BLaER1 treated with 17β-estradiol and CSF1 and Interleukin-3, amounts not matched to agents 10 nM and 100 nM (cell line): ENCODE data around the gene DUSP9.

Experiments used
- H3K27ac ChIP-seq, 11 experiments: shearing (Covaris generic); formaldehyde crosslinking; 2 replicates each; pipeline ENCODE4 v1.8.1; 2022
- H3K27me3 ChIP-seq, 11 experiments: shearing (Covaris generic); formaldehyde crosslinking; 2 replicates each; pipeline ENCODE4 v1.8.1; 2022
- H3K36me3 ChIP-seq, 11 experiments: shearing (Covaris generic); formaldehyde crosslinking; 2 replicates each; pipeline ENCODE4 v1.8.1; 2022
- H3K4me1 ChIP-seq, 10 experiments: shearing (Covaris generic); formaldehyde crosslinking; 2 replicates each; pipeline ENCODE4 v1.8.1; 2022
- H3K4me2 ChIP-seq, 11 experiments: shearing (Covaris generic); formaldehyde crosslinking; 2 replicates each; pipeline ENCODE4 v1.8.1; 2022
- H3K4me3 ChIP-seq, 10 experiments: shearing (Covaris generic); formaldehyde crosslinking; 2 replicates each; pipeline ENCODE4 v1.8.1; 2022
- H3K9ac ChIP-seq, 11 experiments: shearing (Covaris generic); formaldehyde crosslinking; 2 replicates each; pipeline ENCODE4 v1.8.1; 2022
- H3K9me3 ChIP-seq, 11 experiments: shearing (Covaris generic); formaldehyde crosslinking; replicated peaks in 1 of 11; 2 replicates each; pipeline ENCODE4 v1.8.1; 2022
- H4K20me1 ChIP-seq, 11 experiments: shearing (Covaris generic); formaldehyde crosslinking; 2 replicates each; pipeline ENCODE4 v1.8.1; 2022
- Cebpa-rat ChIP-seq, 11 experiments: shearing (Covaris generic); IDR thresholded peaks; 2 replicates each; pipeline ENCODE4 v1.8.1; 2022

The DUSP9 gene

DNA sequence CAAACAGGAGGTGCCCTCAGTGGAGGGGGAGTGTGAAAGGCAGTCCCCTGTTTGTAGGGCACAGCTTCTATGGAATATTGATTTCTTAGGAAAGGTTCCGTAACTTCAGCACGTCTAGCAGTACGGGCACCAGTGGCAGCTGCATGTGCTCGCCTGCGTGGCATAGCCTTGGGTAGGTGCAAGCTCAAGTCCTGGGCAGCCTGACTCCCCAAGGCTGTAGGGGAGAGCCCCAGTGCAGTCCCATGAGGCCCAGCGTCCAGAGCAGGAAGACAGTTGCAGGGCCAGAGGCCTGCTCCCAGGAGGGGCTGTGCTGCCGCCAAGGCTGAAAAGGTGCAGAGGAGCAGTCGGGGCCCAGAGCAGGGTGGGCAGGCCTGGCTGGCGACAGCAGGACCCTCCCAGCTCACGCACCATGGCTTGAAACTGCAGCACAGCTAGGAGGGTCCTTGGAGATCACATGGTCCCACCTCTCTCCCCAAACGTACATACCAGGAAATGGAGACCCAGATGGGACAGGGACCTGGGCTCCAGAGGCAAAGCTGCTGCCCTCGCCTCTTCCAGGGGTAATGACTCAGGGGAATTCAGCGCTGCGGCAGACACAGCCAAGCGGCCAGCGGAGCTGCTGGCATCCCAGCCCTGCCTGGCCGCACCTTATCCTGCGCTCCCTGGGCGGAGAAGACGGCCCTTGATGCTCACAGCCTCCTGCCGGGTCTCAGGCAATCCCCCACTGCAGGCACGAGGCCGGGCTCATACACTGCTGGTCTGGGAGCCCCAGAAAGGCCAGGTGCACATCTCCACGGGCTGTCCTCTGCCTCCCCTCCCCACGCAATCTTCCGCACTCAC, 6.0 kb upstream of the DUSP9 start:
- peak overlapping the region in 8 of 11 experiments; percentile 2 to 61 (median 48); a peak in 15 of 22 replicates for H3K27ac ChIP-seq
- peaks cover 33 to 100% (median 68%) of the 10 kb centered on the region in 11 experiments for H3K27me3 ChIP-seq
- peaks cover 0 to 40% (median 9%) of the 10 kb centered on the region in 11 experiments; a peak in 11 of 22 replicates for H4K20me1 ChIP-seq
- peaks cover 0 to 20% (median 13%) of the 10 kb centered on the region in 11 experiments; a peak in 12 of 22 replicates for H3K9me3 ChIP-seq
- H3K9ac ChIP-seq, result peak overlapping the region in 8 of 11 experiments; percentile 17 to 55 (median 36); a peak in 11 of 22 replicates
- peak overlapping the region; percentile 59 to 87 (median 73) for H3K4me2 ChIP-seq
- H3K36me3 ChIP-seq, result no peaks in the 10 kb centered on the region
- peaks cover 24 to 79% (median 73%) of the 10 kb centered on the region in 10 experiments; a peak in 19 of 20 replicates for H3K4me1 ChIP-seq
- no peak overlapping the region for H3K4me3 ChIP-seq
- TF ChIP-seq Cebpa-rat (IDR thresholded peaks at IDR 0.05), result no peak

DNA sequence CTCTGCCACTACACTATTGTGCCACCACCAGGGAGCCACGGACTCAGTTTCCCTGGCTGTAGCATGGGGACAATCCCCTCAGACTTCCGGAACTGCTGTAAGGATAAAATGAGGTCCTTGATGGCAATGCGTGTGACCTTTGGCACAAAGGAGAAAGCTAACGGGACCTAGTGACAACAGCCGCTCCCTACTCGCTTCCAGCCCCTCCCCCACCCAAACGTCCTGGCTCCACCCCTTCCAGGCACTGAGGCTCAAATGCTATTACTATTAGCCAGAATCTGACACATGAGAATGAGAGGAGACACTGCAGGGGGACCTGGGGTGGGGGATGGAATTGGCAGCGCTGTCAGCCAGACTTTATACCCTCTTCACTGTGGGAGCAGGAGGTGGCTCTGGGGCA, 5.4 kb upstream of the DUSP9 start:
- H3K4me2 ChIP-seq, result peak overlapping the region; percentile 59 to 87 (median 73)
- H3K4me3 ChIP-seq, result 0 out of 20 replicates have a peak overlapping the region, but pooled peaks of 2 of the 10 experiments have one; percentile 34 to 45
- H3K27ac ChIP-seq, result 0 out of 22 replicates have a peak overlapping the region, but pooled peaks of 1 of the 11 experiments have one; percentile 61

DNA sequence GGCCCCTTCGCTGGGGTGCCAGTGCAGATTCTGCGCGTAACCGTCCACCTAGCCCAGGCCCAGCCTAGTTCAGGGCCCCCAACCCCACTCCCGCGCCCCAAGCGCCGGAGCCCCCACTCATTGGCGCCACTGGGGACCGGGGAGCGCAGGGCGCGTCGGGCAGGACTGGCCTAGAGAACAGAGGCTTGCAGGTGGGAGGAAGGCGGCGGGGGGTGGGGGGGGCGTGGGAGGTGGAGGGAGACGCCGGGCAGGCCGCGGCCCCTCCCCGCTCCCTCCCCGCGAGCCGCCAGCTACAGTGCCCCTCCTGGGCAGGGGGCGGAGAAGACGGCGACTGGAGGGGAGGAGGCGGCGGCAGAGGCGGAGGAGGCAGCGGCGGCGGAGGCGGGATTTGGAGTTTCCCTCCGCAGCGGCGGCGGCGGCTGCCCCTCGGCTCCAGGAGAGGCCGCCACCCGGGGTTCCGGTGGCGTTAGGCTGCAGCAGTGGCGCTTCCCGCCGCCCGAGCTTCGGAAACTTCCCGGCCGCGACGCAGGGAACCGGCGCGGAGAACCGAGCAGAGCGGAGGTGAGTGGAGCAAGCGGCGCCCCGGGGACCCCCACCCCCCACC, 4.8 kb upstream of the DUSP9 start:
- Histone ChIP-seq H3K4me1 (peaks cover 24 to 68% (median 62%) of the 10 kb centered on the region in 10 experiments; a peak in 19 of 20 replicates), H3K9ac (no peak overlapping the region), H3K4me3 (peak overlapping the region in 7 of 10 experiments; percentile 29 to 48 (median 35); a peak in 8 of 20 replicates), H3K27me3 (peaks cover 45 to 100% (median 69%) of the 10 kb centered on the region in 11 experiments), H3K9me3 (peaks cover 0 to 25% (median 13%) of the 10 kb centered on the region in 11 experiments; a peak in 12 of 22 replicates), H3K27ac (no peak overlapping the region), H3K4me2 (peak overlapping the region; percentile 59 to 87 (median 73)), H4K20me1 (peaks cover 0 to 34% (median 4%) of the 10 kb centered on the region in 11 experiments; a peak in 10 of 22 replicates), H3K36me3 (no peaks in the 10 kb centered on the region)
- TF ChIP-seq Cebpa-rat (IDR thresholded peaks at IDR 0.05), result no peak

More for the DNA sequence above, 5.4 kb upstream of the DUSP9 start:
- H3K9me3 ChIP-seq, result peaks cover 0 to 23% (median 13%) of the 10 kb centered on the region in 11 experiments; a peak in 12 of 22 replicates
- H3K27me3 ChIP-seq, result peaks cover 40 to 100% (median 68%) of the 10 kb centered on the region in 11 experiments
- no peaks in the 10 kb centered on the region for H3K36me3 ChIP-seq
- H3K9ac ChIP-seq, result peak overlapping the region in 1 of 11 experiments; percentile 43; a peak in 1 of 22 replicates
- peaks cover 0 to 38% (median 5%) of the 10 kb centered on the region in 11 experiments; a peak in 11 of 22 replicates for H4K20me1 ChIP-seq
- TF ChIP-seq Cebpa-rat (IDR thresholded peaks at IDR 0.05), result no peak
- peaks cover 24 to 73% (median 67%) of the 10 kb centered on the region in 10 experiments; a peak in 19 of 20 replicates for H3K4me1 ChIP-seq

DNA sequence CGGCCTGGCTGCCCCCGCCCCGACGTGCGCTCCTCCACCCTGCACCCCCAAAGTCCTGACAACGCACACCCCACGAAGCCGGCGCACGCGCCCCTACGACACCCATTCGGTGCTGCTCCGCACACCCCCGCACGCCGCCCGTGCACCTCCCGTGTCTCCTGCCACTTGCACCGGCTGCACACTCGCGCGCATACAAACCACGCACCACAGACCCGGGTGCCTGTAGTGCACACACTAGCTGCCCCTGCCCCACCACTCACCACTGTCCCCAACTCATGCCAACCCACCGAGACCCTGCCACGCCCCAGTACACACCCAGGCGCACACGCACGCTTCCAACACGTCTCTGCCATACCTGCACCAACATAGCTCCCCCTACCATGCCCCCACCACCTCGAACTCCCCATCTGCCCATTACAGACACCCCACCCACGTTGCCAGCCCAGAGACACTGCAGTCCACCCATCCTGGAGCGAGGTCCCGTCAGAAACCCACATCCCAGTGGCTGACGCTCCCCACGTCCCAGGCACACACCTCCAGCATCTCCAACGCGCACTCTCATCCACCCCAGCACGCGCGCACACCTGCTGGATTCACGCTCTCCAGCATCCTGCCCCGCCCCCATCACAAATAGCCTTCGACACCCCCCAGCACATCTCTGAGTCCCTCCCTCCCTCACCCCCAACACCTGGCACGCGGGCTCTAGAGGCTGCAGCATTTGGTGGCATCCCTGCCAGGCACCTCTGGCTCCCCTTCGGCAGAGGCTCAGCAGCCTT, 4.2 kb upstream of the DUSP9 start:
- Histone ChIP-seq H3K27me3 (peaks cover 52 to 100% (median 69%) of the 10 kb centered on the region in 11 experiments), H3K36me3 (no peaks in the 10 kb centered on the region), H3K4me1 (peaks cover 24 to 61% (median 55%) of the 10 kb centered on the region in 10 experiments; a peak in 19 of 20 replicates), H4K20me1 (peaks cover 0 to 28% (median 4%) of the 10 kb centered on the region in 11 experiments; a peak in 9 of 22 replicates), H3K27ac (no peak overlapping the region), H3K4me2 (peak overlapping the region; percentile 59 to 87 (median 73); a peak in 21 of 22 replicates), H3K9me3 (peaks cover 0 to 30% (median 15%) of the 10 kb centered on the region in 11 experiments; a peak in 14 of 22 replicates), H3K9ac (no peak overlapping the region), H3K4me3 (peak overlapping the region in 9 of 10 experiments; percentile 19 to 48 (median 29); a peak in 10 of 20 replicates)
- no peak for TF ChIP-seq Cebpa-rat (IDR thresholded peaks at IDR 0.05)

DNA sequence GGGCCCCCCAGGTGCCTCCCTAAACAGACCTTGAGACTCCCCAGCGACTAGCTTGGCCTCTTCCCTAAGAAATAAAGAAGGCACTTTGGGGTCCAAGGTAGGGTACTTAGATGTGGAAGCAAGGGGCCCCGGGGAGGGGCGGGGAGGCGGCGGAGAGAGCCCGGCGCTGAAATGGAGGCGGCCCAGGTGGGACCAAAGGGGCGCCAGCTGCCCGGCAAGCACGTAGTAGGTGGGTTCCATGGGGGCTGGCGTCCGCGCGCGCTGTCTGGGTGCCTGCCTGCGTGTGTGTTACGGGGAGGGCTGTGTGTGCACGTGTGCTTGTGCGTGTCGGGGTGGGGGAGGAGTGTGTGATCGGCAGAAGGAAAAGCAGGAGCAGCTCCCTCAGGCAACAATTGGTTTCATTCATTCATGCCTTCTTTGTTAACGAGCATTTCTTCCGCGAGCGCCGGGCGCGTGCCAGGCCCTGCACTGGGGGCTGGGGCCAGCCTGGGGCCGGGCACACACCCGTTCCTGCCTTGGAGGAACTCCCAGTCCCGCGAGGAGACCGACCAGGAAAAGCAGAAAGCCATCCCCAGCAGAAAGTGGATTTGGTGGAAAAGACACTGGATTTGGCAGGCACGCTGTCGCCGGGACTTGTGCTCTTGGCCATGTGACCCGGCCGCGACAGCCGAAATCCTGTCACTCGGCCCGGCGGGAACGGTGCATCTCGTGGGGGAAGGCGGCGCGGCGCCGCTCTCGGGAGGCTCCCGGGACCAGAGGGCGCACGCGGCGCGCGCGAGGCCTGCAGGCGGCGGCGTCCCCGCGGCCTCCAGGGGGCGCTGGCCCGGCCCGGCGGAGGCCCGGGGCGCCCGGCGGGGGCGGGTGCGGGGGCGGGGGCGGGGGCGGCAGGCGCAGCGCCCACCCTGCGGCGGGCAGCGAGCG, 3.3 kb upstream of the DUSP9 start:
- Histone ChIP-seq H3K4me1 (peaks cover 24 to 53% (median 46%) of the 10 kb centered on the region in 10 experiments; a peak in 19 of 20 replicates), H3K4me2 (peak overlapping the region; percentile 59 to 87 (median 78)), H3K27ac (no peak overlapping the region), H3K4me3 (peak overlapping the region in 9 of 10 experiments; percentile 28 to 61 (median 44); a peak in 16 of 20 replicates), H3K27me3 (peaks cover 61 to 100% (median 69%) of the 10 kb centered on the region in 11 experiments), H3K9me3 (peaks cover 4 to 38% (median 23%) of the 10 kb centered on the region in 11 experiments; a peak in 14 of 22 replicates), H4K20me1 (peaks cover 0 to 26% (median 0%) of the 10 kb centered on the region in 11 experiments; a peak in 8 of 22 replicates), H3K9ac (no peak overlapping the region), H3K36me3 (no peaks in the 10 kb centered on the region)
- TF ChIP-seq Cebpa-rat (IDR thresholded peaks at IDR 0.05), result no peak

DNA sequence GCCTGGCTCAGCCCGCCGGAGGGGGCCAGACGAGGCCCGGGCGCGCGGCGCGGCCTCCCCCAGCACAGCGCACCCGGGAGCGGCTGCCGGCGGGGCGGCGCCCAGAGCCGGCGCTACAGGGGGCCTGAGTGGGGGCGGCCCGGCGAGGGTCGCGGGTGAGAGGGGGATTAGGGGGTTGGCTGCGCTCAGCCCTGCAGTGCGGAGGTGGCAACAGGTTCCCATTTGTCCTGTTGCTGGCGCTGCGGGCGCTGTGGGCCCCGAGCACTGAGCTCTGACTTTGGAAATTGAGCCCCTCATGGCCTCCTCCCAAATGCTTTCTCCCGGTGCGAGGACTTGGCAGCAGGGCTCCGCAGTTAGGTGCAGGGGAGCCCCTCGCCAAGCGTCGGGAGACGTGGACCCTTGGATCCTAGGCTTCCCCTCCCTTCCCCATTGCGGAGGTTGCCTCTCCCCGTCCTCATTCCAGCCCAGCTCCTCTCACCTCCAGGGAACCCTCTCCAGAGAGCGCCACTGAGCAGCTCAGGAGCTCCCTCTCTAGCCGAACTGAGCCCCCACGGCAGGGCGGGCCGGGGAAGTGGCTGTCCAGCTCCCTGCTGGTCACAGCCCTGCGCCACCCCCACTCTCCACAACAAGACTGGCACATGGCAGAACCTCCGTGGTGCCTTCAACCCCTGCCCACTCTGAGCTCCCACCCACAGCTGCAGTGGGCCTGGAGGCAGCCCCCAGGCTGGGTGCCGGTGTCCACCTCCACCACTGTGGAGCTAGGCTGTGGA, 2.5 kb upstream of the DUSP9 start:
- peak overlapping the region; percentile 51 to 72 (median 60) for H3K4me2 ChIP-seq

More for the DNA sequence above, 2.5 kb upstream of the DUSP9 start:
- peaks cover 64 to 96% (median 70%) of the 10 kb centered on the region in 11 experiments for H3K27me3 ChIP-seq
- H4K20me1 ChIP-seq, result peaks cover 0 to 25% (median 0%) of the 10 kb centered on the region in 11 experiments; a peak in 8 of 22 replicates
- no peak for TF ChIP-seq Cebpa-rat (IDR thresholded peaks at IDR 0.05)
- peak overlapping the region in 8 of 10 experiments; percentile 25 to 51 (median 38); a peak in 10 of 20 replicates for H3K4me3 ChIP-seq
- no peak overlapping the region for H3K27ac ChIP-seq
- peaks cover 6 to 45% (median 29%) of the 10 kb centered on the region in 11 experiments; a peak in 14 of 22 replicates for H3K9me3 ChIP-seq
- H3K9ac ChIP-seq, result no peak overlapping the region
- H3K4me1 ChIP-seq, result peaks cover 24 to 44% (median 38%) of the 10 kb centered on the region in 10 experiments; a peak in 19 of 20 replicates
- no peaks in the 10 kb centered on the region for H3K36me3 ChIP-seq
